ENCODE measurements around the gene MED12L.

The MED12L gene

DNA sequence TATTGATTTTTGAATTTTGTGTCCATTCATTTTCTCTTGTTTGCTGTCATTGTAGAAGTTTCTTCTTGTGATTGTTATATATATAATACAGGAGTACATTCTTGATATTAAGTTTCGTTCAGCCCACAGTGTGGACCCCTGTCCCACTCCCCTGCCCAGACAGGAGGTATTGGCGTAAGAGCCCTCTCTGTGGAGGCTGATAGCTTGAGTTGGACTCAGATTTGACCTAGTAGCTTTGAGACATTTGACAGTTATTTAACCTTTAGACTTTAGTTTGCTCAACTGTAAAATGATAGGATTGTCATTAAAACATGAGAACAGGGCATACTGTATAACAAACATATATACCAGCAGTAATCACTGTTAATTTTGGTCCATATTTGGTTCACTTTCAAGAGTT, 90.5 kb downstream of the MED12L start:
- DNase-seq (ENCODE audit: low spot score): no peak
- TF ChIP-seq, protein P1, sequence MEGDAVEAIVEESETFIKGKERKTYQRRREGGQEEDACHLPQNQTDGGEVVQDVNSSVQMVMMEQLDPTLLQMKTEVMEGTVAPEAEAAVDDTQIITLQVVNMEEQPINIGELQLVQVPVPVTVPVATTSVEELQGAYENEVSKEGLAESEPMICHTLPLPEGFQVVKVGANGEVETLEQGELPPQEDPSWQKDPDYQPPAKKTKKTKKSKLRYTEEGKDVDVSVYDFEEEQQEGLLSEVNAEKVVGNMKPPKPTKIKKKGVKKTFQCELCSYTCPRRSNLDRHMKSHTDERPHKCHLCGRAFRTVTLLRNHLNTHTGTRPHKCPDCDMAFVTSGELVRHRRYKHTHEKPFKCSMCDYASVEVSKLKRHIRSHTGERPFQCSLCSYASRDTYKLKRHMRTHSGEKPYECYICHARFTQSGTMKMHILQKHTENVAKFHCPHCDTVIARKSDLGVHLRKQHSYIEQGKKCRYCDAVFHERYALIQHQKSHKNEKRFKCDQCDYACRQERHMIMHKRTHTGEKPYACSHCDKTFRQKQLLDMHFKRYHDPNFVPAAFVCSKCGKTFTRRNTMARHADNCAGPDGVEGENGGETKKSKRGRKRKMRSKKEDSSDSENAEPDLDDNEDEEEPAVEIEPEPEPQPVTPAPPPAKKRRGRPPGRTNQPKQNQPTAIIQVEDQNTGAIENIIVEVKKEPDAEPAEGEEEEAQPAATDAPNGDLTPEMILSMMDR (IDR thresholded peaks at IDR 0.05; ENCODE audit: extremely low read depth, insufficient read depth, missing control alignments): no peak
- in situ Hi-C loops (cut with MboI; ENCODE audit: low pct_unique_long_range_greater_than_20kb, low sequenced_read_pairs, unreplicated experiment): no loop called here

DNA sequence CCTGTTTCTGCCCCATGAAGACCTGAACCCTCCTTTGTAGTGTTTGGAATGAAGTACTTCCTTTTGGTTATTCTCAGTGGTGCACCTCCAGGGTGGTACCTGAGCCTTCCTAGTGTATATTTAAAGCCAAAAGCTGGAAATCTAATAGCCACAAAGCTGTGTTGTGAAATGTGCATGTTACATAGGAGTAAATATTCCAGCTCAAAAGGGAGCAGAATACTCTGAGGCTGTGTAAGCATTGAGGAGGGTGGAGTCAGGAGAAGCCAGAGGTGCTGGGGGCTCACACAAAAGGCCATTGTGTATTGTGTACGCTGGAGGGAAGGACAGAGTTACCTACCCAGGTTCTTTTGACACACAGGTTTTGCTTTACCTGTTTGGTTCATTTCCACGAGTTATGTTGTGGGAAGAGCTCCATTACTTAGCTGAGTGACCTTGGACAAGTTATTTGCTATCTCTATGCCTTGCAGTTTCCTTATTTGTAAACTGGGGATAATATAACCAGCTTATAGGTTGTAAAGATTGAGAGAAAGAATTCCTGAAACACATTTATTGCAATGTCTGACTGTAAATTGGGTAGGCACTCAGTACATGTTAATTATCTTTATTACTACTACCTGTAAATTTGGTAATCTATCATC, 92.9 kb downstream of the MED12L start:
- in situ Hi-C loops (cut with MboI; ENCODE audit: low pct_unique_long_range_greater_than_20kb, low sequenced_read_pairs, unreplicated experiment): no loop called here
- DNase-seq (ENCODE audit: low spot score): no peak

DNA sequence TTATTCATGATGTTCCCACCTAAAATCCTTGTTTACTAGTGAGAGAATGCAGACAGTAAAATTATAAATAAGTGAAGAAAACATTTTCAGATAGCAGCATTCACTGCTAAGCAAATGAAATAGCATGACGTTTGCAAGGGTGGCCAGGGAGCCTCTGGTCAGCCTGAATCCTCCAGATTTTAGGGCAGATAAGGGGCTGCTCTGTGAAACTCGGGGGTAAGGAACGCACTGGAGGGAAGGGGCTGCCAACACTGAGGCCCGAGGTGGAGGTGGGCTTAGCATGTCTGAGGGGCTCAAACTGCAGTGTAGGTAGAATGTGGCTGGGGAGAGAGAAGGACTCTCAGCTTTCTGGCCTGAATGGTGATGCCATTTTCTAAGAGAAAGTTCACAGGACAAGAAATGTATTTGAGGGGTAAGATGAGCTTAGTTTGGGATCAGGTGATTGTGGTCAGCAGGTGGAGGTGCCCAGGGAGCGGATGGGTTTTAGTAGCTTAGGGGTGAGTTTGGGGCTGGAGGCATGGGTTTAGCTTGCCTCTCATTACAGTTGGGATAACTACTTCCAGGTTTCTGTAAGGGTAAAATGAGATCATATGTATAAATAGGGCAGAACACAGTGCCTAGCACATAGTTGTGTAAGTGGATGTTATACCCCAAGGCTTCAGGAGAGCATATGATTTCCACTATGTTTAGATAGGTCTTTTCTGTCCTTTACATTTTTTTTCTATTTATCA, 97.0 kb downstream of the MED12L start:
- DNase-seq (ENCODE audit: low spot score): no peak
- TF ChIP-seq, protein P1 (IDR thresholded peaks at IDR 0.05; ENCODE audit: extremely low read depth, insufficient read depth, missing control alignments): no peak
- in situ Hi-C loops (cut with MboI; ENCODE audit: low pct_unique_long_range_greater_than_20kb, low sequenced_read_pairs, unreplicated experiment): no loop called here

More for the DNA sequence above, 92.9 kb downstream of the MED12L start:
- TF ChIP-seq, protein P1 (IDR thresholded peaks at IDR 0.05; ENCODE audit: extremely low read depth, insufficient read depth, missing control alignments): no peak

DNA sequence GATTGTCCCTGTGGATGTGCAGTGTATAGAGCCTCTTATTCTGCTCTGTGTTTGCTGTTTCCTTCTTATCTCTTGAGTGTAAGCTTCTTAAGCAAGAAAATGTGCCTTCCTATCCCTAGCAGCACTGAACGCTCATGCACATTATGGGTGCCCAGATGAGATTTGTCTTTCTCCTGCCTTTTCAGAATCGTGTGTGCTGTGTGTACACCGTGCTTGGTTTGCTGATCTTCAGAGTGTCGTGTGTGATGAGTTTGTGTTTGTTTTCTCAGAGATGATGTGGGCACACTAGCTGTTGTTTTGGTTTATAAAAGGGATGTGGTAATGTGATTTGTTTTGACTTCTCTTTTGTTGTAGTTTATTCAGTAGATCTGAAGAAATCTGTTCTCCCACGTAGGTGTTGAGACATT, 97.8 kb downstream of the MED12L start:
- in situ Hi-C loops (cut with MboI; ENCODE audit: low pct_unique_long_range_greater_than_20kb, low sequenced_read_pairs, unreplicated experiment): no loop called here
- no peak for DNase-seq (ENCODE audit: low spot score)
- TF ChIP-seq, protein P1 (IDR thresholded peaks at IDR 0.05; ENCODE audit: extremely low read depth, insufficient read depth, missing control alignments): no peak

DNA sequence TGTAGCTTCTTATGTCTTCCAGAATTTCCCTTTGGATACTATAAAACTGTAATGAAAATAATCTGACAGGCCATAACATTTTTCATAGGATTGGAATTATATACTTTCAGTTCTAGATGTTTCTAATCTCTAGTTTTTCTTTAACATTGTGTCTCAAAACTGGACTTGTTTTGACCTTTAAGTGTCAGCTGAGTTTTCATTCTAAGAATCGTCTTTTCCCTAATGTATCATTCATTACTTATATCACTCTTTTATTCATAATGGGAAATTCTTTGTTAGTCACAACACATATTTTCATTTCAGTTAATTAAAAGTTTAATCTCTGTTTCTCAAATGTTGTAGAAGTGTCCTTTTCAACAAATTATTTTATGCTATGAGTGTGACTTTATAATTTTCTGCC, 105.6 kb downstream of the MED12L start:
- TF ChIP-seq, protein P1 (IDR thresholded peaks at IDR 0.05; ENCODE audit: extremely low read depth, insufficient read depth, missing control alignments): no peak
- no peak for DNase-seq (ENCODE audit: low spot score)
- in situ Hi-C loops (cut with MboI; ENCODE audit: low pct_unique_long_range_greater_than_20kb, low sequenced_read_pairs, unreplicated experiment): no loop called here

DNA sequence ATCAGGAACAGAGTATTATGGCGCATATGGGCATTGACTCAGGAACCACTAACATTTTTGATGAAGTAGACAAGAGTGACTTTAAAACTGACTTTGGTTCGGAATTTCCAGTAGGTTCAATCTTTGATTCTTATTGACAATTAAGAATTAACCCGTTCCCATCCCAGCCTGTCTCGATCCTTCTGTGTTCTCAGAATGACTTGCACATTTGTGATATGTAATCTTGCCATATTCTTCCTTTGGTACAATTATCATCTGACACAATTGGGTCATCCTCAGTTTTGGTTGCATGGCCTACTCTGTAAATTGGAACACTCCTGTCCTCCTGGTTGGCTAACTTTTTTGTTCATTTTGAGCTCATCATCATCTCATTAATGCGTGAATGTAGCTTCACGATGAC, 107.1 kb downstream of the MED12L start:
- in situ Hi-C loops (cut with MboI; ENCODE audit: low pct_unique_long_range_greater_than_20kb, low sequenced_read_pairs, unreplicated experiment): no loop called here
- TF ChIP-seq, protein P1 (IDR thresholded peaks at IDR 0.05; ENCODE audit: extremely low read depth, insufficient read depth, missing control alignments): no peak
- no peak for DNase-seq (ENCODE audit: low spot score)

All from GM13977 (cell line).